GM23338 (cell line): ENCODE results near the gene RPN1.

Source experiments
- EZH2 ChIP-seq: fragments of 200-600 bp; sonication (generic); IDR thresholded peaks from one replicate; pipeline ENCODE4 v1.8.0; 2017; ENCODE audit warnings: antibody characterized with exemption, mild to moderate bottlenecking, low read depth; ENCODE audit not compliant: unreplicated experiment
- EZH2phosphoT487 ChIP-seq: fragments of 200-600 bp; sonication (generic); IDR thresholded peaks from one replicate; pipeline ENCODE4 v1.8.1; 2018; ENCODE audit warnings: antibody characterized with exemption; ENCODE audit not compliant: unreplicated experiment
- JUNB ChIP-seq: IDR thresholded peaks from one replicate; pipeline ENCODE4 v1.6.1; 2016; ENCODE audit warnings: antibody characterized with exemption; ENCODE audit not compliant: unreplicated experiment
- POLR2AphosphoS5 ChIP-seq: IDR thresholded peaks from 2 replicates; pipeline ENCODE4 v1.6.1; 2016; ENCODE audit warnings: antibody characterized with exemption, low read depth
- ZNF331 ChIP-seq: fragments of 250-450 bp; sonication (Bioruptor Pico); IDR thresholded peaks from 2 replicates; pipeline ENCODE4 v1.5.0; 2020; ENCODE audit warnings: low read depth, mild to moderate bottlenecking, moderate library complexity
- TF ChIP-seq, protein P1 (sequence below), 2 experiments: fragments of 200-600 bp in 1 of 2; sonication (generic) in 1 of 2; conservative IDR thresholded peaks; 2 replicates each; pipeline versions ENCODE4 v1.5.1 to v1.6.1; 2016 to 2017; ENCODE audit warnings: antibody characterized with exemption in 2 of 2, low read depth in 2 of 2, mild to moderate bottlenecking in 2 of 2, moderate library complexity in 1 of 2
- TF ChIP-seq, protein P2 (sequence below): IDR thresholded peaks from one replicate; pipeline ENCODE4 v1.6.1; 2018; ENCODE audit warnings: antibody characterized with exemption; ENCODE audit not compliant: unreplicated experiment

DNA sequence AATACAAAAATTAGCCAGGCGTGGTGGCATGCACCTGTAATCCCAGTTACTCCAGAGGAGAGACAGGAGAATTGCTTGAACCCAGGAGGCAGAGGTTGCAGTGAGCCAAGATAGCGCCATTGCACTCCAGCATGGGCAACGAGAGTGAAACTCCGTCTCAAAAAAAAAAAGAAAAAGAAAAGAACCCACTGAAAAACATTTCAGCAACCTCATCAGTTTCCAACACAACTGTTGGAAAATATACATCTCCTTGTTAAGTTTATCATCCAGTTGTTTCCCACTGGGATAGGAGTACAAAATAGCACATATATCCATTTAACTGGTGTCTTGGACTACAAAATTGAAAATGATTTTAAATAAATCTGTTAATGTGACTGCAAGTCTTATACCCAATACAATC lies 2.2 kb downstream of the RPN1 start:
- TF ChIP-seq, protein P1, sequence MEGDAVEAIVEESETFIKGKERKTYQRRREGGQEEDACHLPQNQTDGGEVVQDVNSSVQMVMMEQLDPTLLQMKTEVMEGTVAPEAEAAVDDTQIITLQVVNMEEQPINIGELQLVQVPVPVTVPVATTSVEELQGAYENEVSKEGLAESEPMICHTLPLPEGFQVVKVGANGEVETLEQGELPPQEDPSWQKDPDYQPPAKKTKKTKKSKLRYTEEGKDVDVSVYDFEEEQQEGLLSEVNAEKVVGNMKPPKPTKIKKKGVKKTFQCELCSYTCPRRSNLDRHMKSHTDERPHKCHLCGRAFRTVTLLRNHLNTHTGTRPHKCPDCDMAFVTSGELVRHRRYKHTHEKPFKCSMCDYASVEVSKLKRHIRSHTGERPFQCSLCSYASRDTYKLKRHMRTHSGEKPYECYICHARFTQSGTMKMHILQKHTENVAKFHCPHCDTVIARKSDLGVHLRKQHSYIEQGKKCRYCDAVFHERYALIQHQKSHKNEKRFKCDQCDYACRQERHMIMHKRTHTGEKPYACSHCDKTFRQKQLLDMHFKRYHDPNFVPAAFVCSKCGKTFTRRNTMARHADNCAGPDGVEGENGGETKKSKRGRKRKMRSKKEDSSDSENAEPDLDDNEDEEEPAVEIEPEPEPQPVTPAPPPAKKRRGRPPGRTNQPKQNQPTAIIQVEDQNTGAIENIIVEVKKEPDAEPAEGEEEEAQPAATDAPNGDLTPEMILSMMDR (conservative IDR thresholded peaks at IDR 0.05; ENCODE audit: low read depth in 2 of 2): no peak
- TF ChIP-seq EZH2phosphoT487 (no peak), EZH2 (no peak), ZNF331 (no peak), JUNB (no peak), POLR2AphosphoS5 (no peak)
- TF ChIP-seq, protein P2, sequence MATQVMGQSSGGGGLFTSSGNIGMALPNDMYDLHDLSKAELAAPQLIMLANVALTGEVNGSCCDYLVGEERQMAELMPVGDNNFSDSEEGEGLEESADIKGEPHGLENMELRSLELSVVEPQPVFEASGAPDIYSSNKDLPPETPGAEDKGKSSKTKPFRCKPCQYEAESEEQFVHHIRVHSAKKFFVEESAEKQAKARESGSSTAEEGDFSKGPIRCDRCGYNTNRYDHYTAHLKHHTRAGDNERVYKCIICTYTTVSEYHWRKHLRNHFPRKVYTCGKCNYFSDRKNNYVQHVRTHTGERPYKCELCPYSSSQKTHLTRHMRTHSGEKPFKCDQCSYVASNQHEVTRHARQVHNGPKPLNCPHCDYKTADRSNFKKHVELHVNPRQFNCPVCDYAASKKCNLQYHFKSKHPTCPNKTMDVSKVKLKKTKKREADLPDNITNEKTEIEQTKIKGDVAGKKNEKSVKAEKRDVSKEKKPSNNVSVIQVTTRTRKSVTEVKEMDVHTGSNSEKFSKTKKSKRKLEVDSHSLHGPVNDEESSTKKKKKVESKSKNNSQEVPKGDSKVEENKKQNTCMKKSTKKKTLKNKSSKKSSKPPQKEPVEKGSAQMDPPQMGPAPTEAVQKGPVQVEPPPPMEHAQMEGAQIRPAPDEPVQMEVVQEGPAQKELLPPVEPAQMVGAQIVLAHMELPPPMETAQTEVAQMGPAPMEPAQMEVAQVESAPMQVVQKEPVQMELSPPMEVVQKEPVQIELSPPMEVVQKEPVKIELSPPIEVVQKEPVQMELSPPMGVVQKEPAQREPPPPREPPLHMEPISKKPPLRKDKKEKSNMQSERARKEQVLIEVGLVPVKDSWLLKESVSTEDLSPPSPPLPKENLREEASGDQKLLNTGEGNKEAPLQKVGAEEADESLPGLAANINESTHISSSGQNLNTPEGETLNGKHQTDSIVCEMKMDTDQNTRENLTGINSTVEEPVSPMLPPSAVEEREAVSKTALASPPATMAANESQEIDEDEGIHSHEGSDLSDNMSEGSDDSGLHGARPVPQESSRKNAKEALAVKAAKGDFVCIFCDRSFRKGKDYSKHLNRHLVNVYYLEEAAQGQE: no peak
